ENCODE results near the gene TELO2. TPM values are rescaled to one million over a fixed set of nuclear protein-coding genes. Genes with fewer than 3 reads are reported as not detected.
A peak's percentile ranks its signal among the peaks of the same experiment; 100 is the strongest.

The TELO2 gene
- total RNA-seq, 4 donors from 2014 or later, result 34.5 to 105 (median 82.4) TPM

DNA sequence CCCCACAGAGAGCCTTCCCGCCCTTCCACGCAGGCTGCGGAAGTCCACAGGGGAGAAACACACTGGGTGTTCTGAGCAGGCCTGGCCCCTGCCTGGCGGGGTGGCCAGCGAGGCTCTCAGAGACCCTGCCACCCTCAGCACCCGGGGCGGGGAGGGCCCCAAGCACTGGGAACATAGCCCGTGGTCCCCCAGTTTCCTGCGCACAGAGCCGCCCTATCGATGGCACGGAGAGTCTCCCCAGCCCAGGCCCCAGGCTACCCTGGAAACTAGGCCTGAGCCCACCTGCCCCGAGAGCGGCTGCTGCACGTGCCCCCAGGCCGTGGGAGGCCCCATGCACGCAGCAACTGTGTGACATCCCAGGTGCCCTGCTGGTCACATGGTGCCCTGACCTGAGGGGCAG, 38.6 kb upstream of the TELO2 start:
- H3K9me3 ChIP-seq, result no peaks in the 10 kb centered on the region
- H3K4me1 ChIP-seq, result peaks cover 0 to 8% (median 2%) of the 10 kb centered on the region in 4 donors
- no peak overlapping the region for H3K4me3 ChIP-seq
- no peaks in the 10 kb centered on the region for H3K27me3 ChIP-seq
- TF ChIP-seq, protein P1, sequence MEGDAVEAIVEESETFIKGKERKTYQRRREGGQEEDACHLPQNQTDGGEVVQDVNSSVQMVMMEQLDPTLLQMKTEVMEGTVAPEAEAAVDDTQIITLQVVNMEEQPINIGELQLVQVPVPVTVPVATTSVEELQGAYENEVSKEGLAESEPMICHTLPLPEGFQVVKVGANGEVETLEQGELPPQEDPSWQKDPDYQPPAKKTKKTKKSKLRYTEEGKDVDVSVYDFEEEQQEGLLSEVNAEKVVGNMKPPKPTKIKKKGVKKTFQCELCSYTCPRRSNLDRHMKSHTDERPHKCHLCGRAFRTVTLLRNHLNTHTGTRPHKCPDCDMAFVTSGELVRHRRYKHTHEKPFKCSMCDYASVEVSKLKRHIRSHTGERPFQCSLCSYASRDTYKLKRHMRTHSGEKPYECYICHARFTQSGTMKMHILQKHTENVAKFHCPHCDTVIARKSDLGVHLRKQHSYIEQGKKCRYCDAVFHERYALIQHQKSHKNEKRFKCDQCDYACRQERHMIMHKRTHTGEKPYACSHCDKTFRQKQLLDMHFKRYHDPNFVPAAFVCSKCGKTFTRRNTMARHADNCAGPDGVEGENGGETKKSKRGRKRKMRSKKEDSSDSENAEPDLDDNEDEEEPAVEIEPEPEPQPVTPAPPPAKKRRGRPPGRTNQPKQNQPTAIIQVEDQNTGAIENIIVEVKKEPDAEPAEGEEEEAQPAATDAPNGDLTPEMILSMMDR (IDR thresholded peaks at IDR 0.05), result no peak
- no peak for TF ChIP-seq POLR2A (IDR thresholded peaks at IDR 0.05)
- no peak for DNase-seq
- H3K36me3 ChIP-seq, result peaks cover 0 to 89% (median 0%) of the 10 kb centered on the region in 3 donors
- H3K27ac ChIP-seq, result no peak overlapping the region

DNA sequence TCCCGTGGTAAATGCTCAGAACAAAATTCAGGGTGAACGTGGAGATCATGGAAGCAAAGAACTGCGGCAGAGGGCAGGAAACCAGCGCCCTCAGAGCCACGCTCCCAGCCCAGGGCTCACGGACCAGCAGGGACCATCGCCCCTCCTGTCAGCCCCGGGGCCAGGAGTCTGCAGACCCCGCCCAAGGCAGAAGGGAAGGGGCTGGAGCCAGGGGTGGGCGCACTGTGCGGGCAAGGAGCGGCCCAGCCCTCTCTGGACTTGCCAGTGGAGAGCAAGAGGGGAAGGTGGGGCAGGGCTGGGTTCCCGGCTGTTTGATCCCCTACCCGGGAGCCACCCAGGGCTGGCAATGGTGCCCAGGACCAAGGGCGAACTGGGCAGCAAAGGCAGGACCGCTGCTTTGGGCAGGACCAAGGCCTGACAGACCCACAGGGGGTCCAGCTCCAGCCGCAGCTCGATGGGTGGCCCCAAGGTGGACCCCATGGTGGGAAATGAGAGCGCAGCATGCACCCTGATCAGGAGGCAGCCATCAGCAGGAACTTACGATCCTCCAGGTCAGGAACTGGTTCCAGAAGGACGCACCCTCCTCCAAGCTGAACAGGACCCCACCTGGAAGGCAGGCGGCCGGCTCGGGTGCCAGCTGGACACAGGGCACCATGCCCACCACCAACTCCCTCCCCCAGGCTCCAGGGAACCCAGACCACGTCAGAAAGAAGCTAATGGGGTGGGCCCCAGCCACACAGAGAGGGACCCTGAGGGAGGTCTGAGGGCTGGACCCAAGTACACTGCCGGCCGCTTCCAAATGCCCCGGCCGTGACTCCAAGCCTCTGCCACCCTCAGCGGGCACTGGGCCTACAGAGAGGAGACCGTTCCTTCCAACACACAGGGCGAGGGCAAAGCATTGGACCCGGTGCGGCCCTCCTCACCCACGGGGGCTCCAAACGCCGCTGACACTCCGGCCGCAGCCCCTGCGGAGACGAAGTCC, 37.7 kb upstream of the TELO2 start:
- TF ChIP-seq, protein P1 (IDR thresholded peaks at IDR 0.05), result no peak
- no peak for TF ChIP-seq POLR2A (IDR thresholded peaks at IDR 0.05)
- Histone ChIP-seq H3K27me3 (no peaks in the 10 kb centered on the region), H3K36me3 (peaks cover 0 to 89% (median 0%) of the 10 kb centered on the region in 3 donors), H3K27ac (no peak overlapping the region), H3K9me3 (no peaks in the 10 kb centered on the region), H3K4me1 (peaks cover 0 to 8% (median 2%) of the 10 kb centered on the region in 4 donors), H3K4me3 (no peak overlapping the region)
- no peak for DNase-seq

DNA sequence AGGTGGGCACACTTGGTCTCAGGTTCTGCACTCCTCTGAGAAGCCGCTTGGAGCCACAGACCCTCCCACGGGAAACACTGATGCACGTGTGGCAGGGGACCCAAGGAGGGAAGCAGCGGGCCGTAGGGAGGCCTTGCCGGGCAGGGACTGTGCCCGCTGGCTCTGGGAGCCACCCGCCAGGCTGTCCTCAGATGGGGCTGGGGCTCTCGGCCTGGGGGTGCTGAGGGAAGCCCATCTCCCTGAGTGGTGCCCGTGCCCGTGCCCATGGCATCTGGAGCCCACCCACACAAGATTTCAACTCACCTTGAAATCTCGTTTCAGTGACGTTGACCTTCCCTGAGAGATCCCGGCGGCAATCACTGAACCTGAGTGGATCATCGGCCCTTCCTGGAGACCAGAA, 36.2 kb upstream of the TELO2 start:
- TF ChIP-seq, protein P1 (IDR thresholded peaks at IDR 0.05), result no peak
- no peak for TF ChIP-seq POLR2A (IDR thresholded peaks at IDR 0.05)
- Histone ChIP-seq H3K4me1 (peaks cover 0 to 8% (median 2%) of the 10 kb centered on the region in 4 donors), H3K36me3 (peaks cover 0 to 88% (median 0%) of the 10 kb centered on the region in 3 donors), H3K4me3 (no peak overlapping the region), H3K27ac (no peak overlapping the region), H3K27me3 (no peaks in the 10 kb centered on the region), H3K9me3 (no peaks in the 10 kb centered on the region)
- DNase-seq, result no peak

DNA sequence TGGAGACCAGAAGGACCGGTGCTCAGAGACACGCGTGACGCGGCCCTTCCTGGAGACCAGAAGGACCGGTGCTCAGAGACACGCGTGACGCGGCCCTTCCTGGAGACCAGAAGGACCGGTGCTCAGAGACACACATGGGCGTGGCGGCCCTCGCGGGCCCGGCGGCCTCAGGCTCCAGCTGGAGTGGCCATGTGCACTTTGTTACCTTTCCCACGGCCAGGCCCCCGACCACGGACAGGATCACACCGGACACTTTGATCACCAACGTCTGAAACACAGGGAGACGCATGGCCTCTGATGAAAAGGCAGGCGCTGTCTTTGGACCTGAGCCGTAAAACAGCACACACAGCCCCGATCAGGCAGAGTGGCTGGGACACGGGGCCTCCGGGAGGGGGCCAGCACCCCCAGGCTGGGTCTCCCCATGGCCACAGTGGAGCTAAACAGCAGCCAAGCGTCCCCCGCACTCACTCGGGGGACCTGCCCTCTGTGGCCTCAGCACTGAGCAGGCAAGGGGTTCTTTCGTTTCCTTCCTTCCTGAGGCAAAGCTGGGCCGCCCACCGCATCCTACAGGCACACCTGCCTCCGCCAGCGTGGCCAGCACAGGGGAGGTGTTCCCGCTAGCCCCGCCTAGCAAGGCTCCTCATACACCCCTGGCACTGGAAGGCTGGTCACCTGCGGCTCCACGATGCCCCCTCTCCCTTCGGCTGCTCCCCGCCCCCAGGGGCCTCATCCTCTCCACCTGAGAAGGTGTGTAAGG, 35.5 kb upstream of the TELO2 start:
- TF ChIP-seq POLR2A (IDR thresholded peaks at IDR 0.05), result no peak
- TF ChIP-seq, protein P1 (IDR thresholded peaks at IDR 0.05), result no peak
- Histone ChIP-seq H3K27me3 (no peaks in the 10 kb centered on the region), H3K36me3 (peaks cover 0 to 81% (median 0%) of the 10 kb centered on the region in 3 donors), H3K4me3 (no peak overlapping the region), H3K9me3 (no peaks in the 10 kb centered on the region), H3K27ac (no peak overlapping the region), H3K4me1 (peaks cover 0 to 8% (median 2%) of the 10 kb centered on the region in 4 donors)
- no peak for DNase-seq

DNA sequence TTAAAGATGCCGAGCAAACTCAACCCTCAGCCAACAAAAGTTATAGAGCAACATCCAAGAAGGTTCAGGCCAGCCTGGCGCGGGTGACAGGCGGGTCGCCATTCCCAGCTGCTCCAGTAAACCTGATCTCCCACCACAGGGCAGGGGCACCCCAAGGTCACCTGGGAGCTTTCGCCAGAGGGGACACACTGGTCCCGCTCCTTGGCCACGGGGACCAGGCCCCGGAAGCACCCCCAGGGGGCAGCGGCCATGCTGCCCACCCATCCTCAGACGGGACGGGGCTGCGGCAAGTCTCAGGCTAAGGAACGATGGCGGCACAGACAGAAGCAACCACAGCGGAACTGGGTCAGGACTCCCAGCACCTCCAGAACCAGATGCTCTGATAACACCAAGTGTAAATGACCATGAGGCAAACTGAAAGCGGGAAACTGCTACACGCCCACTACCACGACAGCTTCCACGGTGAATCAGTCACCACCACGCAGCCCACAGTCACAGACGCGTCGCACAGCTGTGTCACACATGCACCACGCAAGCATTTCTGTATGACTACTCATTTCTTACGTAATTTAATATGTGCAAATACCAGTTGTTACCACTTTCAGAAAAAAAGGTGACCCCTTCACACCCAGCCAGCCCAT, 34.7 kb upstream of the TELO2 start:
- Histone ChIP-seq H3K4me1 (peaks cover 0 to 8% (median 2%) of the 10 kb centered on the region in 4 donors), H3K27me3 (no peaks in the 10 kb centered on the region), H3K4me3 (no peak overlapping the region), H3K36me3 (peaks cover 0 to 73% (median 0%) of the 10 kb centered on the region in 3 donors), H3K27ac (peak overlapping the region in 1 of 4 donors; percentile 60), H3K9me3 (no peaks in the 10 kb centered on the region)
- no peak for TF ChIP-seq POLR2A (IDR thresholded peaks at IDR 0.05)
- TF ChIP-seq, protein P1 (IDR thresholded peaks at IDR 0.05), result no peak
- no peak for DNase-seq

Data from Peyer's patch (tissue), 4 donors.